ENCODE measurements around the gene SNX18. TPM values are rescaled to one million over a fixed set of nuclear protein-coding genes. Genes with fewer than 3 reads are reported as not detected.

SNX18 gene
- total RNA-seq, 6 experiments from 2014 or later: 14.1 to 35.3 (median 19.4) TPM

DNA sequence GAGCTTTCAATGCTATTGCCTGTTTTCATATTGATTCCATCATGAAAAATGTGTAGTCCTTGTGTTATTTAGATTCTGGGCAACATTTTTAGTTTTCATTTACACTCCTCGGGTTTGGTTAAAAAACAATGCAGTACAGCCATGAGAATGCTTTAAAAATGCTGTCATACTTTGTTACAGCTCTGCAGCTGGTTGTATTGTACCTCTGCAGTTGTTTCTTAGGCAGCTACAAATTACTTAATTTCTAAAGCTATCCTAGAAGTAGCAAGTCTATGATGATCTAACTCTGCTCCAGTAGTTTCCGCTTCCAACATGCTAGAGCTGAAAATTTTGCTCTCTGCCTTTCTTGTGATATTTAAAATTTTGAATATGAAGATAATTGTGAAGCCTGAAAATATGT is 20.2 kb downstream of the SNX18 start:
- 63% methylated on average over 2 of the region's 2 CpGs for WGBS (ENCODE audit: insufficient coverage, low coverage, low lambda C conversion rate, missing lambda C conversion rate)
- TF ChIP-seq POLR2A (IDR thresholded peaks at IDR 0.05): no peak
- TF ChIP-seq, protein P1, sequence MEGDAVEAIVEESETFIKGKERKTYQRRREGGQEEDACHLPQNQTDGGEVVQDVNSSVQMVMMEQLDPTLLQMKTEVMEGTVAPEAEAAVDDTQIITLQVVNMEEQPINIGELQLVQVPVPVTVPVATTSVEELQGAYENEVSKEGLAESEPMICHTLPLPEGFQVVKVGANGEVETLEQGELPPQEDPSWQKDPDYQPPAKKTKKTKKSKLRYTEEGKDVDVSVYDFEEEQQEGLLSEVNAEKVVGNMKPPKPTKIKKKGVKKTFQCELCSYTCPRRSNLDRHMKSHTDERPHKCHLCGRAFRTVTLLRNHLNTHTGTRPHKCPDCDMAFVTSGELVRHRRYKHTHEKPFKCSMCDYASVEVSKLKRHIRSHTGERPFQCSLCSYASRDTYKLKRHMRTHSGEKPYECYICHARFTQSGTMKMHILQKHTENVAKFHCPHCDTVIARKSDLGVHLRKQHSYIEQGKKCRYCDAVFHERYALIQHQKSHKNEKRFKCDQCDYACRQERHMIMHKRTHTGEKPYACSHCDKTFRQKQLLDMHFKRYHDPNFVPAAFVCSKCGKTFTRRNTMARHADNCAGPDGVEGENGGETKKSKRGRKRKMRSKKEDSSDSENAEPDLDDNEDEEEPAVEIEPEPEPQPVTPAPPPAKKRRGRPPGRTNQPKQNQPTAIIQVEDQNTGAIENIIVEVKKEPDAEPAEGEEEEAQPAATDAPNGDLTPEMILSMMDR (IDR thresholded peaks at IDR 0.05): no peak
- intact Hi-C loops (cut with DNase I): no loop called here
- ATAC-seq (no peak), DNase-seq (no peak)
- no peaks in the 10 kb centered on the region for H3K9me3 ChIP-seq
- H3K4me3 ChIP-seq: no peak overlapping the region
- no peaks in the 10 kb centered on the region for H3K36me3 ChIP-seq
- no peak overlapping the region for H3K27ac ChIP-seq
- peaks cover 0 to 35% (median 10%) of the 10 kb centered on the region in 4 donors for H3K4me1 ChIP-seq
- H3K27me3 ChIP-seq: no peaks in the 10 kb centered on the region

DNA sequence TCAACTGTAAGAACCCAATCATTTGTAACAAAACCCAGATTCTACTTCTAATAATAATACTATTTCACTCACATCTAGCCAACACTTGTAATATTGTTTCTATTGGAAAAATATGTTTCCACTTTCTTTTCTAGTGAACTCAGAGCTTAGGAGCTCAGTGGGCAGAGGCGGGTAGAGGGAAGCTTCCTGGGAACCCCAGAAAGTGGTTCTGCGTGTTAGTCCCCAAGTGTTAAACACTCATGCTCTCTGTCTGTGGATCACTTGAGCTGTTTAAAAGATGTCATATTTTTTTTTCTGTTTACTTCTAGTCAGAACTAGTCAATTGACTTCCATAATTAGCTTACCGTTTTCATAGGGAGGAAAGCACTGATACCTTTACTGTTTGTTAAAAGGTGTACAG is 20.6 kb downstream of the SNX18 start:
- ATAC-seq: no peak
- WGBS (ENCODE audit: insufficient coverage, low coverage, low lambda C conversion rate, missing lambda C conversion rate): 75% methylated on average over 3 of the region's 3 CpGs
- DNase-seq: no peak
- no peaks in the 10 kb centered on the region for H3K9me3 ChIP-seq
- no peak overlapping the region for H3K4me3 ChIP-seq
- peaks cover 0 to 37% (median 10%) of the 10 kb centered on the region in 4 donors for H3K4me1 ChIP-seq
- H3K27ac ChIP-seq: no peak overlapping the region
- H3K36me3 ChIP-seq: no peaks in the 10 kb centered on the region
- intact Hi-C loops (cut with DNase I): no loop called here
- H3K27me3 ChIP-seq: no peaks in the 10 kb centered on the region
- TF ChIP-seq, protein P1 (IDR thresholded peaks at IDR 0.05): no peak
- no peak for TF ChIP-seq POLR2A (IDR thresholded peaks at IDR 0.05)

DNA sequence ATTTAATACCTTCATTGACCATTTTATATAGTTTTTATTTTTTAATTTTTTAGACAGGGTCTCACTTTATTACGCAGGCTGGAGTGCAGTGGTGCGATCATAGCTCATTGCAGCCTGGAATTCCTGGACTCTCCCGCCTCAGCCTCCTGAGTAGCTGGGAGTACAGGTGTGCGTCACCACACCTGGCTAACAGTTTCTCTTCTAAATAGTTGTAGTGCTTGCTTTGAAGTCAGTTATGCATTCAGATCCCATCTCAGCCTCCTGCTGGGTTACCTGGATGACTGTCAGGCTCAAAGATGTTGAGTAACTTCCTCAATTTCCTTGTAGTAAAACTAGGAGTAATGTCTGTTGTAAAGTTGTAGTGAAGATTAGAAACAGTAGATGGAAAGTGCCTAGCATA is 21.4 kb downstream of the SNX18 start:
- DNase-seq (no peak), ATAC-seq (no peak)
- Histone ChIP-seq H3K9me3 (no peaks in the 10 kb centered on the region), H3K27ac (no peak overlapping the region), H3K4me1 (peaks cover 0 to 37% (median 10%) of the 10 kb centered on the region in 4 donors), H3K27me3 (no peaks in the 10 kb centered on the region), H3K4me3 (no peak overlapping the region), H3K36me3 (no peaks in the 10 kb centered on the region)
- WGBS (ENCODE audit: insufficient coverage, low coverage, low lambda C conversion rate, missing lambda C conversion rate): 80% methylated on average over 4 of the region's 4 CpGs
- no peak for TF ChIP-seq POLR2A (IDR thresholded peaks at IDR 0.05)
- TF ChIP-seq, protein P1 (IDR thresholded peaks at IDR 0.05): no peak
- intact Hi-C loops (cut with DNase I): no loop called here

DNA sequence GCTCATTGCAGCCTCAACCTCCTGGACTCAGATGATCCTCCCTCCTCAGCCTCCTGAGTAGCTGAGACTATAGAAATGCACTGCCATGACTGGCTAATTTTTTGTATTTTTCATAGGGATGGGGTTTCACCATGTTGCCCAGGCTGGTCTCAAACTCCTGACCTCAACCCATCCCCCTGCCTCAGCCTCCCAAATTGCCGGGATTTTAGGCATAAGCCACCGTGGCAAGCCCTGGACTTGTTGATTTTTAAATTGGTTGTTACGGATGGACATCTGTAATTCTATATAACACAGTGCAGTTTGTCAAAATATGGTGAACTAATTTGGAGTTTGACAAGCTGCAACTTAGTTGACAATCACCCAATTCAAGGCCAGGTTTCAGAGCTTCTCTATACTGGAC is 22.7 kb downstream of the SNX18 start:
- Histone ChIP-seq H3K27ac (no peak overlapping the region), H3K4me1 (peaks cover 0 to 26% (median 8%) of the 10 kb centered on the region in 4 donors), H3K36me3 (no peaks in the 10 kb centered on the region), H3K9me3 (no peaks in the 10 kb centered on the region), H3K4me3 (no peak overlapping the region), H3K27me3 (no peaks in the 10 kb centered on the region)
- intact Hi-C loops (cut with DNase I): no loop called here
- TF ChIP-seq POLR2A (IDR thresholded peaks at IDR 0.05): no peak
- TF ChIP-seq, protein P1 (IDR thresholded peaks at IDR 0.05): no peak
- DNase-seq (no peak), ATAC-seq (no peak)
- 100% methylated on average over 3 of the region's 3 CpGs for WGBS (ENCODE audit: insufficient coverage, low coverage, low lambda C conversion rate, missing lambda C conversion rate)
